Epithelial cell of prostate (primary cell): Measurements from ENCODE around the gene SLC13A4.
"Not testable (repeated sequence)": the region's sequence is repeated elsewhere in the genome, so short reads cannot be mapped to it uniquely, and the experiment has no call there.

ENCODE experiments used
- DNase-seq: peaks from one replicate; pipeline ENCODE4 v3.0.0-alpha.2; 2011; ENCODE audit warnings: low read depth, low spot score
- H3K27ac ChIP-seq: fragments of 450-650 bp; 2 replicates; pipeline ENCODE4 v1.5.1; 2017; ENCODE audit warnings: mild to moderate bottlenecking

Gene SLC13A4

DNA sequence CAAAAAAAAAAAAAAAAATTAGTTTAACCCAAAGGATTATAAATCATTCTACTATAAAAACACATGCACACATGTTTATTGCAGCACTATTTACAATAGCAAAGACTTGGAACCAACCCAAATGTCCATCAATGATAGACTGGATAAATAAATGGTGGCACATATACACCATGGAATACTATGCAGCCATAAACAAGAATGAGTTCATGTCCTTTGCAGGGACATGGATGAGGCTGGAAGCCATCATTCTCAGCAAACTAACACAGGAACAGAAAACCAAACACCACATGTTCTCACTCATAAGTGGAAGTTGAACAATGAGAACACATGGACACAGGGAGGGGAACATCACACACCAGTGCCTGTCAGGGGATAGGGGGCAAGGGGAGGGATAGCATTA is 88.3 kb downstream of the SLC13A4 start:
- not testable (repeated sequence) for DNase-seq, H3K27ac ChIP-seq

DNA sequence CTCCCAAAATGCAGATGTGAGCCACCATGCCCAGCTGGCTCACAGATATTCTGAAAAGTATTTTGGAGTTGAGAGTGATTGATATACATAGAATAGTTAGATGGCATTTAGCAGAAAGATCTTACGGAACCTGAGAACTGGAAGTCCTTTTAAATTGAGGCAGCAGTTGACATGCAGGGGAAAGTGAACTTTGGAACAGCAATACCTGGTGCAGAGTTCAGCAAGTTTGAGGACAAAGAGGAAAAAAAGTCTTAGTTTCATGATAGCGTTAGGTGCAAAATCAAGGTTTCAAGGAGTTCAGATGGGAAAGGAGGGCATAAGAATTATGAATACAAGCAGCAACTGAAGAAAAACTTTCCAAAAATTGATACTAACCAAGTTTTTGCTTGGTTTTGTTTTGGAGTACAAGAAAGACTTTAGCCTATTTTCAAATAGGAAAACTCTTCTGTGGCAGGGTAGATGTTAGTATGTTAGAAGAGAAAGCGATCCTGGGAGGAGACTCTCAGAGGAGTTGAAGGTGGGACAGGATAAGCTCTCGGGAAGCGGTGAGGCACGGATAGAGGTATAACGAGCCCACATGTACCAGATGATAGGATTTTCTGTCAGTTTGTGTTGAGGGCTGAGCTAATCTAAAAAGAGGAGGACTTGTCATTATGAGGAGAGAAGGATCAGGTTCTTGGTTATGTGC is 93.7 kb downstream of the SLC13A4 start:
- no peak for DNase-seq
- no peak overlapping the region for H3K27ac ChIP-seq
